ENCODE results near the gene DDX1. TPM values are rescaled to one million over a fixed set of nuclear protein-coding genes. Genes with fewer than 3 reads are reported as not detected.

Gene DDX1
- polyA plus RNA-seq, 1 donor (not counting 4 experiments of a cell fraction or from before 2014, with no cell fraction given) = 140 TPM

DNA sequence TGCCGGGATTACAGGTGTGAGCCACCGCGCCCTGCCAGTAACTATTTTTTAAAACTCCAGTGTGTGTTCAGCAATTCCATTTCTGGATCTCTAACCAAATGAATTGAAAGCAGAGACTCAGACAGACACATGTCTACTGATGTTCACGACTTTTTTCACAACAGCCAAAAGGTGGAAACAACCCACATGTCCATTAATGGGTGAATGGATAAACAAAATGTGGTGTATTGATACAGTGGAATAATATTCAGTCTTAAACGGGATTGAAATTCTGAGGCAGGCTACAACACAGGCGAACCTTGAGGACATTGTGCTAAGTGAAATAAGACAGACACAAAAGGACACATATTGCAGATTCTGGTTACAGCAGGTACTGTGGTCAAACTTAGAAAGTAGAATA is 55.0 kb downstream of the DDX1 start:
- Histone ChIP-seq H3K9ac (ENCODE audit: control insufficient read depth, extremely low read depth, insufficient read depth, low read length) (no peak overlapping the region), H3K36me3 (ENCODE audit: control insufficient read depth in 2 of 2, extremely low read depth in 1 of 2, insufficient read depth in 2 of 2, low read length in 2 of 2) (no peaks in the 10 kb centered on the region), H3K79me2 (ENCODE audit: control insufficient read depth, insufficient read depth, low read length) (no peaks in the 10 kb centered on the region), H3K27ac (ENCODE audit: control insufficient read depth, insufficient read depth, low read length) (no peak overlapping the region), H2AFZ (ENCODE audit: control insufficient read depth, low read length) (no peak overlapping the region), H3K4me3 (ENCODE audit: control insufficient read depth in 2 of 3, extremely low read depth in 1 of 3, insufficient read depth in 2 of 3, low read depth in 1 of 3, low read length in 3 of 3) (no peak overlapping the region), H4K20me1 (ENCODE audit: control insufficient read depth, extremely low read depth, insufficient read depth, low read length) (no peaks in the 10 kb centered on the region), H3K9me1 (ENCODE audit: control insufficient read depth, extremely low read depth, insufficient read depth, low read length) (no peaks in the 10 kb centered on the region), H3K27me3 (ENCODE audit: control insufficient read depth, extremely low read depth, insufficient read depth, low read length) (no peaks in the 10 kb centered on the region), H3K4me2 (ENCODE audit: control insufficient read depth, extremely low read depth, insufficient read depth, low read depth, low read length) (no peak overlapping the region), H3K9me3 (ENCODE audit: control insufficient read depth, low read depth, low read length) (no peaks in the 10 kb centered on the region), H3K4me1 (ENCODE audit: control insufficient read depth, extremely low read depth, insufficient read depth, low read length) (peaks cover 8% of the 10 kb centered on the region)
- dilution Hi-C loops (cut with MboI; ENCODE audit: extremely low pct_ligation_motif_present, low sequenced_read_pairs) = no loop called here
- no peak for DNase-seq (ENCODE audit: low read depth, low spot score)
- no peak for FAIRE-seq
- TF ChIP-seq, protein P1, sequence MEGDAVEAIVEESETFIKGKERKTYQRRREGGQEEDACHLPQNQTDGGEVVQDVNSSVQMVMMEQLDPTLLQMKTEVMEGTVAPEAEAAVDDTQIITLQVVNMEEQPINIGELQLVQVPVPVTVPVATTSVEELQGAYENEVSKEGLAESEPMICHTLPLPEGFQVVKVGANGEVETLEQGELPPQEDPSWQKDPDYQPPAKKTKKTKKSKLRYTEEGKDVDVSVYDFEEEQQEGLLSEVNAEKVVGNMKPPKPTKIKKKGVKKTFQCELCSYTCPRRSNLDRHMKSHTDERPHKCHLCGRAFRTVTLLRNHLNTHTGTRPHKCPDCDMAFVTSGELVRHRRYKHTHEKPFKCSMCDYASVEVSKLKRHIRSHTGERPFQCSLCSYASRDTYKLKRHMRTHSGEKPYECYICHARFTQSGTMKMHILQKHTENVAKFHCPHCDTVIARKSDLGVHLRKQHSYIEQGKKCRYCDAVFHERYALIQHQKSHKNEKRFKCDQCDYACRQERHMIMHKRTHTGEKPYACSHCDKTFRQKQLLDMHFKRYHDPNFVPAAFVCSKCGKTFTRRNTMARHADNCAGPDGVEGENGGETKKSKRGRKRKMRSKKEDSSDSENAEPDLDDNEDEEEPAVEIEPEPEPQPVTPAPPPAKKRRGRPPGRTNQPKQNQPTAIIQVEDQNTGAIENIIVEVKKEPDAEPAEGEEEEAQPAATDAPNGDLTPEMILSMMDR (optimal IDR thresholded peaks at IDR 0.05 in 1 of 3, IDR thresholded peaks at IDR 0.05 in 1 of 3, conservative IDR thresholded peaks at IDR 0.05 in 1 of 3; ENCODE audit: extremely low read depth in 1 of 3, insufficient read depth in 2 of 3, low read length in 3 of 3) = no peak
- TF ChIP-seq EZH2 (IDR thresholded peaks at IDR 0.05; ENCODE audit: low read length) = no peak

DNA sequence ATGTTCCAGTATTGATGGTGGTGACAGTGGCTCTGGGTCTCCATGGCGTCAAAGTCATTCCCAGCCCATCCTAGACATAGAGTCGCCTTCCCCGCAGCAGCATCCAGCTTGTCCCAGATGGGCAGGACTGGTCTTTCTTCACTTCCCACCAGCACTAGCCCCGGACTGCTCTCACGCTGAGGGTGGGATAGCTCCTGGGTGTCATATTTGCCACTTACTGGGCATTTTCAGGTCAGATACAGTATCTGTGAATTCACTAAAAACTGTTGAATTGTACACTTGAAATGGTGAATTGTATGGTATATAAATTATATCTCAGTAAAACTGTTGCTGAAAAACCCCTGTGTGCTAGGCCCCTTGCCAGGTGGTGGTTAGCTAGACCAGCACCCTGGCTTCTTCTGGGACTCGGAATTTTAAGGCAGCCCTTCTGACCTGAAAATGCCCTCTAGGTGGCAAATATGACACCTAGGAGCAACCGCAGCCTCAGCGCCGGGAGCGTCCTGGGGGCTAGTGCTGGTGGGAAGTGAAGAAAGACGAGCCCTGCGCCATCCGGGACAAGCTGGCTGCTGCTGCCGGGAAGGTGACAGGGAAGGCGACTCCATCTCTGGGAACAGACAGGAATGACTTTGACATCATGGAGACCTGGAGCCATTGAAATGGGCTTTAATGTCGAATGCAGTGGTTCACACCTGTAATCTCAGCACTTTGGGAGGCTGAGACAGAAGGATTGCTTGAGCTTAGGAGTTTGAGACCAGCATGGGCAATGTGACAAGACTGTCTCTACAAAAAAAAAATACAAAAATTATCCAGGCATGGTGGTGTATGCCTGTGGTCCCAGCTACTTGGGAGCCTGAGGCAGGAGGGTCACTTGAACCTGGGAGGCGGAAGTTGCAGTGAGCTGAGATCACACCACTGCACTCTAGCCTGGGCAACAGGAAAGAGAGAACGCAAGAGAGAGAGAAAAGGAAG is 56.2 kb downstream of the DDX1 start:
- Histone ChIP-seq H3K9me3 (ENCODE audit: control insufficient read depth, low read depth, low read length) (no peaks in the 10 kb centered on the region), H3K79me2 (ENCODE audit: control insufficient read depth, insufficient read depth, low read length) (no peaks in the 10 kb centered on the region), H4K20me1 (ENCODE audit: control insufficient read depth, extremely low read depth, insufficient read depth, low read length) (no peaks in the 10 kb centered on the region), H3K27ac (ENCODE audit: control insufficient read depth, insufficient read depth, low read length) (no peak overlapping the region), H3K4me2 (ENCODE audit: control insufficient read depth, extremely low read depth, insufficient read depth, low read depth, low read length) (no peak overlapping the region), H3K36me3 (ENCODE audit: control insufficient read depth in 2 of 2, extremely low read depth in 1 of 2, insufficient read depth in 2 of 2, low read length in 2 of 2) (no peaks in the 10 kb centered on the region), H2AFZ (ENCODE audit: control insufficient read depth, low read length) (no peak overlapping the region), H3K4me3 (ENCODE audit: control insufficient read depth in 2 of 3, extremely low read depth in 1 of 3, insufficient read depth in 2 of 3, low read depth in 1 of 3, low read length in 3 of 3) (no peak overlapping the region), H3K9ac (ENCODE audit: control insufficient read depth, extremely low read depth, insufficient read depth, low read length) (no peak overlapping the region), H3K9me1 (ENCODE audit: control insufficient read depth, extremely low read depth, insufficient read depth, low read length) (no peaks in the 10 kb centered on the region), H3K27me3 (ENCODE audit: control insufficient read depth, extremely low read depth, insufficient read depth, low read length) (no peaks in the 10 kb centered on the region), H3K4me1 (ENCODE audit: control insufficient read depth, extremely low read depth, insufficient read depth, low read length) (peaks cover 8% of the 10 kb centered on the region)
- DNase-seq (ENCODE audit: low read depth, low spot score) (no peak), FAIRE-seq (no peak)
- TF ChIP-seq, protein P1 (optimal IDR thresholded peaks at IDR 0.05 in 1 of 3, IDR thresholded peaks at IDR 0.05 in 1 of 3, conservative IDR thresholded peaks at IDR 0.05 in 1 of 3; ENCODE audit: extremely low read depth in 1 of 3, insufficient read depth in 2 of 3, low read length in 3 of 3) = no peak
- no peak for TF ChIP-seq EZH2 (IDR thresholded peaks at IDR 0.05; ENCODE audit: low read length)
- dilution Hi-C loops (cut with MboI; ENCODE audit: extremely low pct_ligation_motif_present, low sequenced_read_pairs) = no loop called here

Measured in keratinocyte (primary cell).